H1 (cell line): ENCODE data around the gene HCAR2. TPM values are rescaled to one million over a fixed set of nuclear protein-coding genes. Genes with fewer than 3 reads are reported as not detected.
"Not testable (repeated sequence)": the region's sequence is repeated elsewhere in the genome, so short reads cannot be mapped to it uniquely, and the experiment has no call there.

Source experiments
- CTCF ChIA-PET: fragments of 300-600 bp; sonication (Branson Sonifier 250); formaldehyde crosslinking; loops from one replicate; lab custom pipeline; 2021; ENCODE audit not compliant: partially characterized antibody; lab: Charles Lee
- POLR2A ChIA-PET: fragments of 300-600 bp; sonication (Branson Sonifier 250); formaldehyde crosslinking; loops from one replicate; lab custom pipeline; 2021; ENCODE audit warnings: inconsistent platforms; ENCODE audit not compliant: partially characterized antibody; lab: Charles Lee
- DNase-seq, 2 experiments: peaks; one replicate each; pipeline versions ENCODE4 v3.0.0 to v3.0.0-alpha.2; 2010 to 2022; ENCODE audit warnings: low spot score in 2 of 2, low read depth in 1 of 2, mixed read lengths in 1 of 2
- FAIRE-seq: peaks from 2 replicates; lab custom pipeline; 2011; peaks lifted over from hg19 to GRCh38; lab: Jason Lieb, UNC
- H2AFZ ChIP-seq: 2 replicates; pipeline ENCODE4 v1.8.1; 2012; ENCODE audit warnings: low read length, inconsistent platforms
- H2AK5ac ChIP-seq: 2 replicates; pipeline ENCODE4 v1.6.1; 2013; ENCODE audit warnings: low read depth, low read length
- H2BK120ac ChIP-seq: replicated peaks from 2 replicates; pipeline ENCODE3; 2013; ENCODE audit warnings: low read depth, low read length, inconsistent platforms
- H2BK12ac ChIP-seq: 2 replicates; pipeline ENCODE4 v1.6.1; 2013; ENCODE audit warnings: low read depth, low read length
- H2BK15ac ChIP-seq: 2 replicates; pipeline ENCODE4 v1.6.1; 2013; ENCODE audit warnings: low read length
- H2BK20ac ChIP-seq: 2 replicates; pipeline ENCODE4 v1.6.1; 2013; ENCODE audit warnings: low read length
- H2BK5ac ChIP-seq: 2 replicates; pipeline ENCODE4 v1.6.1; 2013; ENCODE audit warnings: low read depth, low read length
- H3K14ac ChIP-seq: 2 replicates; pipeline ENCODE4 v1.6.1; 2013; ENCODE audit warnings: inconsistent platforms; ENCODE audit not compliant: insufficient read length
- H3K18ac ChIP-seq: 2 replicates; pipeline ENCODE4 v1.6.1; 2013; ENCODE audit warnings: low read length; ENCODE audit errors: extremely low read depth
- H3K23ac ChIP-seq: 2 replicates; pipeline ENCODE4 v1.6.1; 2013; ENCODE audit warnings: inconsistent platforms; ENCODE audit not compliant: insufficient read length
- H3K23me2 ChIP-seq: 2 replicates; pipeline ENCODE4 v1.6.1; 2013; ENCODE audit warnings: low read depth, low read length
- H3K27ac ChIP-seq: 2 replicates; pipeline ENCODE4 v1.6.1; 2011; ENCODE audit warnings: low read depth, low read length, inconsistent platforms
- H3K27me3 ChIP-seq, 4 experiments: replicated peaks in 1 of 4; 1 replicate in 1 of 4; 2 replicates in 3 of 4; pipeline versions ENCODE4 v1.6.1 to v1.8.1; 2011 to 2013; ENCODE audit warnings: low read length in 3 of 4, mild to moderate bottlenecking in 3 of 4, inconsistent platforms in 2 of 4, mixed read lengths in 2 of 4, moderate library complexity in 1 of 4; ENCODE audit not compliant: control insufficient read depth in 3 of 4, insufficient read depth in 3 of 4; ENCODE audit errors: extremely low read depth in 1 of 4
- H3K36me3 ChIP-seq, 4 experiments: 2 replicates each; pipeline versions ENCODE4 v1.6.1 to v1.8.1; 2011 to 2013; ENCODE audit warnings: mild to moderate bottlenecking in 4 of 4, low read length in 3 of 4, moderate library complexity in 2 of 4, control low read depth in 1 of 4, inconsistent platforms in 1 of 4; ENCODE audit not compliant: insufficient read depth in 4 of 4, control insufficient read depth in 2 of 4
- H3K4ac ChIP-seq: replicated peaks from 2 replicates; pipeline ENCODE3; 2013; ENCODE audit warnings: low read length, low read depth, mixed read lengths, inconsistent platforms; ENCODE audit not compliant: insufficient read length
- H3K4me1 ChIP-seq, 4 experiments: replicated peaks in 1 of 4; 1 replicate in 1 of 4; 2 replicates in 3 of 4; pipeline versions ENCODE4 v1.6.1 to v1.8.1; 2011 to 2013; ENCODE audit warnings: low read length in 3 of 4, inconsistent platforms in 2 of 4, mixed read lengths in 1 of 4; ENCODE audit not compliant: insufficient read depth in 4 of 4, control insufficient read depth in 3 of 4
- H3K4me2 ChIP-seq, 2 experiments: 2 replicates each; pipeline versions ENCODE4 v1.6.1 to v1.8.1; 2011 to 2013; ENCODE audit warnings: low read depth in 2 of 2, low read length in 2 of 2, control low read depth in 1 of 2, inconsistent platforms in 1 of 2, mild to moderate bottlenecking in 1 of 2; ENCODE audit not compliant: insufficient read depth in 1 of 2
- H3K4me3 ChIP-seq, 4 experiments: fragments of 200-600, 300-600 bp in 1 of 4; sonication (generic), shearing (Covaris generic), sonication (Bioruptor Twin) in 1 of 4; 2 replicates each; pipeline versions ENCODE4 v1.5.1 to v1.8.1; 2011 to 2016; ENCODE audit warnings: low read length in 4 of 4, low read depth in 3 of 4, control low read depth in 2 of 4, inconsistent platforms in 2 of 4, mild to moderate bottlenecking in 2 of 4, mixed read lengths in 1 of 4, moderate library complexity in 1 of 4; ENCODE audit not compliant: insufficient read depth in 2 of 4; ENCODE audit errors: extremely low read depth in 1 of 4
- H3K56ac ChIP-seq: replicated peaks from 2 replicates; pipeline ENCODE3; 2013; ENCODE audit warnings: low read depth, mild to moderate bottlenecking, mixed read lengths, low read length, inconsistent platforms; ENCODE audit not compliant: insufficient read length
- H3K79me1 ChIP-seq: 2 replicates; pipeline ENCODE4 v1.6.1; 2013; ENCODE audit warnings: low read depth, low read length, control low read depth
- H3K79me2 ChIP-seq, 2 experiments: 2 replicates each; pipeline versions ENCODE4 v1.6.1 to v1.8.1; 2012 to 2013; ENCODE audit warnings: low read length in 2 of 2, mild to moderate bottlenecking in 2 of 2, inconsistent platforms in 1 of 2; ENCODE audit not compliant: insufficient read depth in 2 of 2, control insufficient read depth in 1 of 2
- H3K9ac ChIP-seq, 4 experiments: replicated peaks in 1 of 4; 1 replicate in 1 of 4; 2 replicates in 3 of 4; pipeline versions ENCODE4 v1.6.1 to v1.8.1; 2011 to 2013; ENCODE audit warnings: low read depth in 3 of 4, low read length in 3 of 4, control low read depth in 2 of 4, mild to moderate bottlenecking in 2 of 4, moderate library complexity in 2 of 4, inconsistent platforms in 1 of 4; ENCODE audit errors: extremely low read depth in 1 of 4
- H3K9me3 ChIP-seq, 2 experiments: 2 replicates each; pipeline versions ENCODE4 v1.6.1 to v1.8.1; 2012 to 2013; ENCODE audit warnings: mild to moderate bottlenecking in 2 of 2, moderate library complexity in 2 of 2, control low read depth in 1 of 2, inconsistent platforms in 1 of 2, low read depth in 1 of 2, low read length in 1 of 2, mixed read lengths in 1 of 2; ENCODE audit not compliant: insufficient read depth in 2 of 2
- H4K20me1 ChIP-seq, 2 experiments: replicated peaks in 1 of 2; 2 replicates each; pipeline versions ENCODE3 to v1.8.1; 2011 to 2013; ENCODE audit warnings: inconsistent platforms in 2 of 2, low read length in 2 of 2, mild to moderate bottlenecking in 1 of 2; ENCODE audit not compliant: insufficient read depth in 2 of 2, control insufficient read depth in 1 of 2
- H4K5ac ChIP-seq: 2 replicates; pipeline ENCODE4 v1.6.1; 2013; ENCODE audit warnings: low read length, low read depth, mixed read lengths, inconsistent platforms; ENCODE audit not compliant: insufficient read length
- H4K8ac ChIP-seq: 2 replicates; pipeline ENCODE4 v1.8.0; 2013; ENCODE audit warnings: mild to moderate bottlenecking, moderate library complexity, low read length, inconsistent platforms; ENCODE audit not compliant: insufficient read depth; ENCODE audit errors: extremely low read depth
- H4K91ac ChIP-seq: replicated peaks from 2 replicates; pipeline ENCODE3; 2013; ENCODE audit warnings: low read length, mixed read lengths, inconsistent platforms; ENCODE audit not compliant: insufficient read length
- WGBS, 2 experiments: shearing (Covaris generic) in 1 of 2; methylation state at CpG; one replicate each; pipeline versions ENCODE4 v1.1.6 to v1.1.7; 2013 to 2015; ENCODE audit warnings: low lambda C conversion rate in 2 of 2, mixed read lengths in 2 of 2, inconsistent platforms in 1 of 2, low coverage in 1 of 2, missing lambda C conversion rate in 1 of 2; ENCODE audit not compliant: insufficient replicate concordance in 2 of 2, insufficient coverage in 1 of 2, insufficient read length in 1 of 2; ENCODE audit errors: extremely low coverage in 1 of 2, missing lambda C conversion rate in 1 of 2; 5-methylcytosine and 5-hydroxymethylcytosine counted together
- polyA plus RNA-seq, 7 experiments: library from polyadenylated mRNA; depleted of rRNA in 3 of 7; stranded (reverse) in 5 of 7; unstranded in 2 of 7; fragments of >200 nt in 5 of 7; fragments of 200-250 nt in 2 of 7; gene quantifications; 1 replicate in 5 of 7; 2 replicates in 1 of 7; 4 replicates in 1 of 7; pipeline versions ENCODE4 v1.2.1 to v1.2.3, GENCODE V29; 2011 to 2013; ENCODE audit warnings: missing spikeins in 2 of 7, mixed read lengths in 2 of 7
- total RNA-seq: library from RNA; stranded (reverse); fragmentation: NEBNext Ultra II Directional; extraction: Animal tissue kit (Norgen Biotek cat#: 25700); gene quantifications from 2 replicates; pipeline ENCODE4 v1.2.1, GENCODE V29; 2021

The HCAR2 gene
- total and polyA plus RNA-seq, 2 of the 8 experiments (the other 6 are each of a cell fraction or from before 2014, with no cell fraction given) = not detected

DNA sequence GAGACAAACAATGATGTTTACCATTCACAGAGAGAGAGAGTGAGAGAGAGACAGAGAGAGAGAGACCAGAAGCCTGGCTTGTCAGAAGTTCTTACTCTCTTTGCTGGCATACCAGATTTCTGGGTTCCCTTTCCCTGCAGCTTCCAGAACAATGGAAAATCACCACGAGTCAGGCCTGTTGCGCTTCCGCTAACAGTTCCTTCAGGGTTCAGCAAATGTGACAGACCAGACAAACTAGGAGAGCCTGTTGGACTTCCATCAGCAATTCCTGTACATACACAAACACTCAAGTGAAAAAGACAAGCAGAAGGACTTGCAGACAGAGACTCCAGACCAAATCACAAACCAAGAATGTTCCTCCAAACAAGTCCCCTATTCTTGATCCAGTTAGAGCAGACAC, 6.1 kb upstream of the HCAR2 start:
- H3K4ac ChIP-seq, H3K27me3 ChIP-seq, H2BK20ac ChIP-seq, FAIRE-seq, H3K23me2 ChIP-seq, H2AK5ac ChIP-seq, H2BK120ac ChIP-seq, H3K4me1 ChIP-seq, CTCF ChIA-PET, H3K36me3 ChIP-seq, H3K9ac ChIP-seq, H2BK15ac ChIP-seq, H3K9me3 ChIP-seq, DNase-seq, H3K4me3 ChIP-seq, POLR2A ChIA-PET, H2BK12ac ChIP-seq, H4K5ac ChIP-seq, H3K4me2 ChIP-seq, H3K23ac ChIP-seq, H4K20me1 ChIP-seq, H3K56ac ChIP-seq, H3K79me2 ChIP-seq, H3K27ac ChIP-seq, H3K79me1 ChIP-seq, H2AFZ ChIP-seq, H4K91ac ChIP-seq, H4K8ac ChIP-seq, H3K18ac ChIP-seq, H3K14ac ChIP-seq, H2BK5ac ChIP-seq: not testable (repeated sequence)
- no CpG with 5 or more reads among the region's 3 CpGs for WGBS, 2 experiments

DNA sequence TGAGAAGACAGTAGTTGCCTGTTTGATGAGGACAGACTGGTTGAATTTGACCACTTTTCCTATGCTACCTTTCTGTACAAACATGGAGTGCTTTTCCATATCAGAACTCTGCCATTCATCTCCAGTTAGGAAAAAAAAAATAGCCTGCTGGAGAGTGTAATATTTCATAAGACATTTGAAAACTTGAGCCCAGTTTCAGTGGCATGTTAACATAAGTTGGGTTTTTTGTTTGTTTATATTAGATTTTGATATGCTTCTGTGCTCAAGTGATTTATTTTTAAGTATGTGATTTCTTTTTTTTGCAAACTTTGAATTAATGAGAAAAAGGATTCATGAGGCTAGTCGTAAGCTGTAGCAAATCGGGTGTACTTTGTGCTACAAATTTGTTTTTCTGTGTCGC, 684 bp upstream of the HCAR2 start:
- H3K9ac ChIP-seq, CTCF ChIA-PET: not testable (repeated sequence)

More for the DNA sequence above, 684 bp upstream of the HCAR2 start:
- H3K18ac ChIP-seq, H4K8ac ChIP-seq, H3K79me2 ChIP-seq, H3K4me2 ChIP-seq, H2BK5ac ChIP-seq, H3K14ac ChIP-seq, H2BK20ac ChIP-seq, H3K23me2 ChIP-seq, DNase-seq, H2AFZ ChIP-seq, H2AK5ac ChIP-seq, H3K4ac ChIP-seq, H3K27ac ChIP-seq, H4K20me1 ChIP-seq, FAIRE-seq, H3K56ac ChIP-seq, H2BK12ac ChIP-seq, POLR2A ChIA-PET, H3K23ac ChIP-seq, H3K9me3 ChIP-seq, H3K4me1 ChIP-seq, H2BK120ac ChIP-seq, H3K79me1 ChIP-seq, H4K5ac ChIP-seq, H2BK15ac ChIP-seq, H3K4me3 ChIP-seq, H4K91ac ChIP-seq, H3K27me3 ChIP-seq, H3K36me3 ChIP-seq: not testable (repeated sequence)
- WGBS, 2 experiments = 97% methylated on average over 3 of the region's 3 CpGs; no CpG with 5 or more reads in 1 of the 2 experiments
